ENCODE measurements around the gene BBS12.

GRCh38 chr4:122712782-122713181 lies 19.7 kb upstream of the BBS12 start:
- TF ChIP-seq CTCF (IDR thresholded peaks at IDR 0.05) (no peak), POLR2A (IDR thresholded peaks at IDR 0.05) (no peak)

All from lower leg skin (tissue), 3 donors.